ENCODE results near the gene EEF1G.

Gene EEF1G

GRCh38 chr11:62539238-62539925 is 34.3 kb downstream of the EEF1G start:
- peak; percentile 85 for DNase-seq (ENCODE audit: low read depth)

GRCh38 chr11:62538470-62539237 is 35.0 kb downstream of the EEF1G start:
- DNase-seq (ENCODE audit: low read depth) = no peak

- DNase-seq (ENCODE audit: low read depth) = no peak
These were observed 37.3 kb downstream of the EEF1G start for GRCh38 chr11:62536301-62536957.

- no peak for DNase-seq (ENCODE audit: low read depth)
These were observed 37.9 kb downstream of the EEF1G start for GRCh38 chr11:62535802-62536201.

- DNase-seq (ENCODE audit: low read depth) = no peak
These were observed 38.7 kb downstream of the EEF1G start for GRCh38 chr11:62534779-62535545.

DNA sequence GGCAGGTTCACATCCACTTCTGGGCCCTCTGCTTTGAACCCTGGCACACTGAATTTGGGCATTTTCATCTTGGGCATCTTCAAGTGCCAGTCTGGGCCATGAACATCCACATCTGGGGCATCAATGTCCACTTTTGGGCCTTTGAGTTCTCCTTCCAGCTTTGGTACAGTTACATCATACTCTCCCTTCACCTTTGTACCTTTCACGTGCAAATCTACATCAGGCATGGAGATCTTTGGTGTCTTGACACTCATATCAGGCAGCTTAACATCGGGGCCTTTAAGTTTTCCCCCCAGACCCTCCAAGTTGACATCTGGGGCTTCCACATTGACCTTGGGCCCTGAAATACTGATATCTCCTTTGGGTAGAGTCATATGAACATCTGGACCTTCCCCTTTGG is 41.6 kb downstream of the EEF1G start:
- no peak for DNase-seq (ENCODE audit: low read depth)

GRCh38 chr11:62516736-62517371 is 56.8 kb downstream of the EEF1G start:
- no peak for DNase-seq (ENCODE audit: low read depth)

- DNase-seq (ENCODE audit: low read depth) = no peak
These were observed 59.5 kb downstream of the EEF1G start for GRCh38 chr11:62514151-62514550.

GRCh38 chr11:62513626-62514025 is 60.1 kb downstream of the EEF1G start:
- DNase-seq (ENCODE audit: low read depth) = no peak

DNA sequence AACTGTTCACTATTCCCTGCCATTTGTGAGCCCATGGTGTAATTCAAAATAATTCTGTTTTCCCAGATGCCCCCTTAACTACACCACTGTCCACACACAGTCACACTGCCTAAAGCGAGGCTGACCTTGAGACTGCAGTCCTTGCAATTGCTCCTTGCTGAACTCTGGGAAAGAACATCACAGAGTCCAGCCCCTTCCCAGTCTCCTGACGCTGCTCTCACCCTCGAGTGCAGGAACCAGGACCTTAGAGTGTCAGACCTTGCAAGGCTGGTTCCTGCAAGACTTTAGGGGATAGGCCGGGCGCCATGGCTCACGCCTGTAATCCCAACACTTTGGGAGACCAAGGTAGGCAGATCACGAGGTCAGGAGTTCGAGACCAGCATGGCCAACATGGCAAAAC is 60.7 kb downstream of the EEF1G start:
- DNase-seq (ENCODE audit: low read depth) = no peak

Measured in iris pigment epithelial cell (primary cell).